Endodermal cell (in vitro differentiated cells): ENCODE data around the gene SPEN. TPM values are rescaled to one million over a fixed set of nuclear protein-coding genes. Genes with fewer than 3 reads are reported as not detected.
"Not testable (repeated sequence)": the region's sequence is repeated elsewhere in the genome, so short reads cannot be mapped to it uniquely, and the experiment has no call there.

Source experiments
- DNase-seq: peaks from one replicate; pipeline ENCODE4 v3.0.0-alpha.2; 2017
- H3K27ac ChIP-seq: 2 replicates; pipeline ENCODE4 v1.5.1; 2013; ENCODE audit warnings: mild to moderate bottlenecking, low read depth, low read length, moderate library complexity
- H3K27me3 ChIP-seq: 2 replicates; pipeline ENCODE4 v1.6.1; 2013; ENCODE audit warnings: mild to moderate bottlenecking, low read length, moderate library complexity; ENCODE audit not compliant: insufficient read depth, control insufficient read depth, poor library complexity, severe bottlenecking
- H3K36me3 ChIP-seq: 2 replicates; pipeline ENCODE4 v1.7.0; 2013; ENCODE audit warnings: mild to moderate bottlenecking, low read length, moderate library complexity; ENCODE audit not compliant: control insufficient read depth, insufficient read depth
- H3K4me1 ChIP-seq: one replicate; pipeline ENCODE4 v1.7.0; 2013; ENCODE audit warnings: low read length; ENCODE audit not compliant: control insufficient read depth, insufficient read depth
- H3K4me3 ChIP-seq: 2 replicates; pipeline ENCODE4 v1.5.1; 2013; ENCODE audit warnings: mild to moderate bottlenecking, low read length, moderate library complexity
- H3K9ac ChIP-seq: 2 replicates; pipeline ENCODE4 v1.6.1; 2013; ENCODE audit warnings: mild to moderate bottlenecking, low read length, moderate library complexity; ENCODE audit not compliant: poor library complexity, severe bottlenecking; ENCODE audit errors: extremely low read depth
- H3K9me3 ChIP-seq: 2 replicates; pipeline ENCODE4 v1.6.1; 2013; ENCODE audit warnings: mild to moderate bottlenecking, low read length, moderate library complexity; ENCODE audit not compliant: control insufficient read depth
- H3K27ac Mint-ChIP-seq: 2 replicates; pipeline ENCODE4 v1.8.0; 2020; ENCODE audit warnings: mixed read lengths
- H3K27me3 Mint-ChIP-seq: 2 replicates; pipeline ENCODE4 v1.8.0; 2021; ENCODE audit warnings: mild to moderate bottlenecking, mixed read lengths; ENCODE audit not compliant: insufficient read depth
- H3K36me3 Mint-ChIP-seq: 2 replicates; pipeline ENCODE4 v1.8.0; 2020; ENCODE audit warnings: low read depth, mixed read lengths
- H3K4me1 Mint-ChIP-seq: 2 replicates; pipeline ENCODE4 v1.8.0; 2020; ENCODE audit warnings: mixed read lengths
- H3K4me3 Mint-ChIP-seq: 2 replicates; pipeline ENCODE4 v1.8.0; 2020; ENCODE audit warnings: mild to moderate bottlenecking, moderate library complexity, mixed read lengths
- H3K9me3 Mint-ChIP-seq: 2 replicates; pipeline ENCODE4 v1.8.0; 2020; ENCODE audit warnings: mild to moderate bottlenecking, mixed read lengths
- WGBS, 2 experiments: methylation state at CpG; one replicate each; pipeline versions ENCODE4 v1.1.5 to v1.1.7; 2013; ENCODE audit warnings: missing lambda C conversion rate in 2 of 2, mixed read lengths in 1 of 2; ENCODE audit not compliant: insufficient coverage in 1 of 2, insufficient read length in 1 of 2; 5-methylcytosine and 5-hydroxymethylcytosine counted together
- total RNA-seq, 2 donors: library from RNA; stranded (reverse); fragmentation: NEBNext Ultra II Directional in 1 of 2; extraction: Animal tissue kit (Norgen Biotek cat#: 25700) in 1 of 2; gene quantifications; 2 replicates in 1 of 2; 3 replicates in 1 of 2; pipeline ENCODE4 v1.2.1, GENCODE V29; 2021
- TF ChIP-seq, protein P1 (sequence below): fragments of 200-600 bp; sonication (generic); conservative IDR thresholded peaks from 2 replicates; pipeline ENCODE4 v1.5.0; 2021; ENCODE audit warnings: antibody characterized with exemption, mild to moderate bottlenecking

SPEN gene
- total RNA-seq, 2 donors from 2014 or later: 61.5 to 71.9 TPM

DNA sequence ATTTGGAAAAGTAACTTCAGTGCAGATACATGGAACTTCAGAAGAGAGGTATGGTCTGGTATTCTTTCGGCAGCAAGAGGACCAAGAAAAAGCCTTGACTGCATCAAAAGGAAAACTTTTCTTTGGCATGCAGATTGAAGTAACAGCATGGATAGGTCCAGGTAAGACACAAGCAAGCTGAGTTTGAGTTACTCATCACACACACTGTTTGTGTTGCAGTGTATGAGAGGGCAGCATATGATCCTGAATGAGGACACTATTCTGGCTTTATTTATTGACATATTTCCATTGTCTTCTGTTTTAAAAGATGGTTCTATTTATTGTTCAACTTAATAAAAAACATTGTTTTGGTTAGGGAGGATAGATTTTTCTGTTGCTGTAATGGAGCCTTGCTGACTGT lies 63.6 kb downstream of the SPEN start:
- H3K4me1 Mint-ChIP-seq: no peaks in the 10 kb centered on the region
- no peaks in the 10 kb centered on the region for H3K27me3 ChIP-seq
- 93 to 100% methylated on average over 1 of the region's 1 CpG for WGBS, 2 experiments
- H3K36me3 Mint-ChIP-seq: peaks cover 57% of the 10 kb centered on the region
- no peaks in the 10 kb centered on the region for H3K27me3 Mint-ChIP-seq
- H3K4me3 ChIP-seq: no peak overlapping the region
- H3K36me3 ChIP-seq: peaks cover 76% of the 10 kb centered on the region
- no peak overlapping the region for H3K27ac Mint-ChIP-seq
- no peaks in the 10 kb centered on the region for H3K4me1 ChIP-seq
- no peaks in the 10 kb centered on the region for H3K9me3 Mint-ChIP-seq
- no peak overlapping the region for H3K4me3 Mint-ChIP-seq
- H3K9me3 ChIP-seq: no peaks in the 10 kb centered on the region
- TF ChIP-seq, protein P1, sequence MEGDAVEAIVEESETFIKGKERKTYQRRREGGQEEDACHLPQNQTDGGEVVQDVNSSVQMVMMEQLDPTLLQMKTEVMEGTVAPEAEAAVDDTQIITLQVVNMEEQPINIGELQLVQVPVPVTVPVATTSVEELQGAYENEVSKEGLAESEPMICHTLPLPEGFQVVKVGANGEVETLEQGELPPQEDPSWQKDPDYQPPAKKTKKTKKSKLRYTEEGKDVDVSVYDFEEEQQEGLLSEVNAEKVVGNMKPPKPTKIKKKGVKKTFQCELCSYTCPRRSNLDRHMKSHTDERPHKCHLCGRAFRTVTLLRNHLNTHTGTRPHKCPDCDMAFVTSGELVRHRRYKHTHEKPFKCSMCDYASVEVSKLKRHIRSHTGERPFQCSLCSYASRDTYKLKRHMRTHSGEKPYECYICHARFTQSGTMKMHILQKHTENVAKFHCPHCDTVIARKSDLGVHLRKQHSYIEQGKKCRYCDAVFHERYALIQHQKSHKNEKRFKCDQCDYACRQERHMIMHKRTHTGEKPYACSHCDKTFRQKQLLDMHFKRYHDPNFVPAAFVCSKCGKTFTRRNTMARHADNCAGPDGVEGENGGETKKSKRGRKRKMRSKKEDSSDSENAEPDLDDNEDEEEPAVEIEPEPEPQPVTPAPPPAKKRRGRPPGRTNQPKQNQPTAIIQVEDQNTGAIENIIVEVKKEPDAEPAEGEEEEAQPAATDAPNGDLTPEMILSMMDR: no peak
- H3K27ac ChIP-seq: no peak overlapping the region
- no peak overlapping the region for H3K9ac ChIP-seq
- no peak for DNase-seq

DNA sequence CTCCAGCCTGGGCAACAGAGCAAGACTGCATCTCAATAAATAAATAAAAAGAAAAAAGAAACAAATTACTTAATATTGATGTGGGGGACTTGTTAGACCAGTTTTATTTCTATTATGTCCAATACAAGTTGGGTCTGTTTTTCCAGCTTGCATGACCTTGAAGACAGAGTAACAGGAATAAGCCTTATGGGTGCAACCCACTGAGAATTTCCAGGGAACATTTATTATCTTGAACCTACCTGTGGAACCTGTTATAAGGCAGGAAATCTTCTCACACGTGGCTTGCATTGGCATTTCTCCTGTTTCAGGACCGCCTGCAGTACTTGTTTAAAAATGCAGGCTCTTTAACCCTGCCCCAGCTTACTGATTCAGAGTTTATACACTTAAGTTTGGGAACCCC lies 64.4 kb downstream of the SPEN start:
- Mint-ChIP-seq H3K4me1 (no peaks in the 10 kb centered on the region), H3K27ac (no peak overlapping the region), H3K9me3 (no peaks in the 10 kb centered on the region), H3K4me3 (no peak overlapping the region), H3K27me3 (no peaks in the 10 kb centered on the region), H3K36me3 (peaks cover 62% of the 10 kb centered on the region)
- H3K27me3 ChIP-seq: no peaks in the 10 kb centered on the region
- no peaks in the 10 kb centered on the region for H3K9me3 ChIP-seq
- TF ChIP-seq, protein P1: no peak
- 79 to 95% methylated on average over 2 of the region's 2 CpGs for WGBS, 2 experiments
- no peak overlapping the region for H3K27ac ChIP-seq
- no peaks in the 10 kb centered on the region for H3K4me1 ChIP-seq
- H3K4me3 ChIP-seq: no peak overlapping the region
- peaks cover 84% of the 10 kb centered on the region for H3K36me3 ChIP-seq
- no peak overlapping the region for H3K9ac ChIP-seq
- DNase-seq: no peak

DNA sequence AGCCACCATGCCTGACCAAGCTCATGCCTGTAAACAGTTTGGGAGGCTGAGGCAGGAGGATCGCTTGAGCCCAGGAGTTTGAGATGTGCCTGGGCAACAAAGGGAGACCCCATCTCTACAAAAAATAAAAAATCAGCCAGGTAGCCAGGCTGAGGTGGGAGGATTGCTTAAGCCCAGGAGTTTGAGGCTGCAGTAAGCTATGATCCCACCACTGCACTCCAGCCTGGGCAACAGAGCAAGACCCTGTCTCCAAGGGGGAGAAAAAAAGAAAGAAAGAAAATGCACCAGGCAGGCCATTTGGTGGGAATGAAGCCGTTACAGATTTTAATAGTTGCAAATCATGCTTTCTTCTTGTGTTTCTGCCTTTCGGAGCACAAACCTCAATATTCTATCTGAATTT lies 66.1 kb downstream of the SPEN start:
- not testable (repeated sequence) for H3K4me1 ChIP-seq, H3K27me3 Mint-ChIP-seq, H3K9me3 Mint-ChIP-seq, H3K4me3 Mint-ChIP-seq, H3K27ac Mint-ChIP-seq, DNase-seq, H3K4me1 Mint-ChIP-seq, H3K27me3 ChIP-seq, H3K27ac ChIP-seq, H3K9ac ChIP-seq, H3K9me3 ChIP-seq, H3K4me3 ChIP-seq
- H3K36me3 ChIP-seq: peaks cover 90% of the 10 kb centered on the region
- peaks cover 62% of the 10 kb centered on the region for H3K36me3 Mint-ChIP-seq
- WGBS, 2 experiments: 80 to 98% methylated on average over 1 to 3 of the region's 3 CpGs

DNA sequence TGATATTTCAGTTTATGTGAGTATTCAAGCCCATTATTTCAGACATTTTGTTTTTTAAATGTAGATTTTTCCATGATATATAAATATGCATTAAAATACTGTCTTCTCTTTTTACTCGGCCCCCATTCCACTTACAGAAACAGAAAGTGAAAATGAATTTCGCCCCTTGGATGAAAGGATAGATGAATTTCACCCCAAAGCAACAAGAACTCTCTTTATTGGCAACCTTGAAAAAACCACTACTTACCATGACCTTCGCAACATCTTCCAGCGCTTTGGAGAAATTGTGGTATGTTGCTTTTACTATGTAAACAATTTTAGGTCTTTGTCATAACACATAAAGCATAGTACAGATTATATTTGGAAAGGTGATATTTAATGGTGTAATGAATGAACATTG lies 68.5 kb downstream of the SPEN start:
- Mint-ChIP-seq H3K4me1 (no peaks in the 10 kb centered on the region), H3K4me3 (no peak overlapping the region), H3K36me3 (peaks cover 62% of the 10 kb centered on the region), H3K27me3 (no peaks in the 10 kb centered on the region), H3K27ac (no peak overlapping the region), H3K9me3 (no peaks in the 10 kb centered on the region)
- no peak for DNase-seq
- Histone ChIP-seq H3K4me3 (no peak overlapping the region), H3K4me1 (no peaks in the 10 kb centered on the region), H3K27ac (no peak overlapping the region), H3K36me3 (peaks cover 91% of the 10 kb centered on the region), H3K9ac (no peak overlapping the region), H3K9me3 (no peaks in the 10 kb centered on the region), H3K27me3 (no peaks in the 10 kb centered on the region)
- TF ChIP-seq, protein P1: no peak
- WGBS, 2 experiments: 96% methylated on average over 2 of the region's 4 CpGs; no CpG with 5 or more reads in 1 of the 2 experiments
